ENCODE measurements around the gene SPRED2.

Gene SPRED2

GRCh38 chr2:65264821-65265670 is 167.4 kb downstream of the SPRED2 start:
- peak; percentile 12 for DNase-seq

GRCh38 chr2:65263986-65264385 is 168.4 kb downstream of the SPRED2 start:
- no peak for DNase-seq

GRCh38 chr2:65263262-65263661 is 169.1 kb downstream of the SPRED2 start:
- DNase-seq: no peak

- no peak for DNase-seq
Observed at GRCh38 chr2:65261676-65262075, 170.7 kb downstream of the SPRED2 start.

Measured in NCI-H2081 treated with DMSO at 0.1 percent for 48 hours (cell line).